Endothelial cell of umbilical vein (primary cell): ENCODE measurements around the gene SIPA1L3. TPM values are rescaled to one million over a fixed set of nuclear protein-coding genes. Genes with fewer than 3 reads are reported as not detected.

ENCODE experiments used
- BruUV-seq: library from RNA; stranded (reverse); fragments of 400-500 nt; replicated peaks from 2 replicates; lab custom pipeline; 2021; lab: Mats Ljungman, UMichigan
- CTCF ChIA-PET: fragments of 300-600, 350-600 bp; sonication (Branson Sonifier 250); formaldehyde crosslinking; loops from one replicate; lab custom pipeline; 2021; ENCODE audit warnings: antibody characterized with exemption, inconsistent platforms; lab: Charles Lee
- POLR2A ChIA-PET: fragments of 300-600, 350-600 bp; sonication (Branson Sonifier 250); formaldehyde crosslinking; loops from one replicate; lab custom pipeline; 2021; ENCODE audit warnings: antibody characterized with exemption, inconsistent platforms; lab: Charles Lee
- DNase-seq: peaks from one replicate; pipeline ENCODE4 v3.0.0-alpha.2; 2011; ENCODE audit warnings: low read depth, low spot score
- FAIRE-seq: peaks from 2 replicates; lab custom pipeline; 2011; peaks lifted over from hg19 to GRCh38; lab: Jason Lieb, UNC
- H2AFZ ChIP-seq: 2 replicates; pipeline ENCODE4 v1.6.0; 2012; ENCODE audit warnings: low read depth, low read length, control low read depth, inconsistent platforms
- H3K27ac ChIP-seq: 2 replicates; pipeline ENCODE4 v1.5.1; 2011; ENCODE audit warnings: low read depth, mild to moderate bottlenecking, control low read depth, low read length, moderate library complexity; ENCODE audit not compliant: insufficient read depth
- H3K27me3 ChIP-seq, 2 experiments: 2 replicates each; pipeline versions ENCODE4 v1.6.0 to v1.6.1; 2011; ENCODE audit warnings: low read length in 2 of 2, mixed read lengths in 1 of 2; ENCODE audit not compliant: control insufficient read depth in 2 of 2, insufficient read depth in 2 of 2
- H3K36me3 ChIP-seq, 2 experiments: 2 replicates in 1 of 2; 3 replicates in 1 of 2; pipeline ENCODE4 v1.5.1; 2011; ENCODE audit warnings: low read length in 2 of 2, mild to moderate bottlenecking in 1 of 2, moderate library complexity in 1 of 2; ENCODE audit not compliant: control insufficient read depth in 2 of 2, insufficient read depth in 2 of 2; ENCODE audit errors: extremely low read depth in 1 of 2
- H3K4me1 ChIP-seq: 3 replicates; pipeline ENCODE4 v1.5.1; 2011; ENCODE audit warnings: mild to moderate bottlenecking, low read length; ENCODE audit not compliant: control insufficient read depth, insufficient read depth; ENCODE audit errors: extremely low read depth
- H3K4me2 ChIP-seq: 2 replicates; pipeline ENCODE4 v1.6.1; 2011; ENCODE audit warnings: low read length, control low read depth, mixed read lengths; ENCODE audit not compliant: insufficient read depth
- H3K4me3 ChIP-seq, 3 experiments: fragments of 200-600 bp in 1 of 3; sonication (generic), shearing (Covaris generic) in 1 of 3; replicated peaks in 1 of 3; 2 replicates each; pipeline ENCODE4 v1.5.1; 2011 to 2016; ENCODE audit warnings: control low read depth in 3 of 3, low read length in 3 of 3, mild to moderate bottlenecking in 2 of 3, inconsistent platforms in 1 of 3, low read depth in 1 of 3, moderate library complexity in 1 of 3; ENCODE audit not compliant: insufficient read depth in 1 of 3
- H3K79me2 ChIP-seq: 2 replicates; pipeline ENCODE4 v1.6.0; 2012; ENCODE audit warnings: low read length, inconsistent platforms; ENCODE audit not compliant: control insufficient read depth, insufficient read depth
- H3K9ac ChIP-seq: replicated peaks from 2 replicates; pipeline ENCODE3; 2011; ENCODE audit warnings: low read length, control low read depth; ENCODE audit not compliant: insufficient read depth; ENCODE audit errors: extremely low read depth
- H3K9me1 ChIP-seq: replicated peaks from 3 replicates; pipeline ENCODE4 v1.6.0; 2011; ENCODE audit warnings: mild to moderate bottlenecking, low read length; ENCODE audit not compliant: control insufficient read depth, insufficient read depth; ENCODE audit errors: extremely low read depth
- H3K9me3 ChIP-seq: replicated peaks from 2 replicates; pipeline ENCODE4 v1.5.1; 2012; ENCODE audit warnings: low read length, inconsistent platforms; ENCODE audit not compliant: control insufficient read depth, insufficient read depth
- H4K20me1 ChIP-seq: replicated peaks from 2 replicates; pipeline ENCODE3; 2011; ENCODE audit warnings: mild to moderate bottlenecking, low read length; ENCODE audit not compliant: control insufficient read depth, insufficient read depth; ENCODE audit errors: extremely low read depth
- CTCF ChIP-seq, 2 donors: IDR thresholded peaks; 1 replicate in 1 of 2; 2 replicates in 1 of 2; pipeline ENCODE4 v1.5.1; 2011; ENCODE audit warnings: low read length in 2 of 2, mild to moderate bottlenecking in 2 of 2, moderate library complexity in 2 of 2, control low read depth in 1 of 2, inconsistent platforms in 1 of 2, low read depth in 1 of 2; ENCODE audit not compliant: insufficient read depth in 1 of 2; ENCODE audit errors: extremely low read depth in 1 of 2
- EZH2 ChIP-seq: IDR thresholded peaks from 2 replicates; pipeline ENCODE4 v1.6.1; 2012; ENCODE audit warnings: borderline replicate concordance, low read depth, mild to moderate bottlenecking, moderate library complexity, low read length, inconsistent platforms; ENCODE audit not compliant: severe bottlenecking
- FOS ChIP-seq: IDR thresholded peaks from 2 replicates; pipeline ENCODE4 v1.6.1; 2011; ENCODE audit warnings: mild to moderate bottlenecking, low read length, moderate library complexity, borderline replicate concordance; ENCODE audit not compliant: insufficient read depth
- GATA2 ChIP-seq: IDR thresholded peaks from 2 replicates; pipeline ENCODE4 v1.7.0; 2011; ENCODE audit warnings: low read depth, mild to moderate bottlenecking, moderate library complexity, mixed read lengths, low read length; ENCODE audit not compliant: insufficient read length, insufficient read depth
- JUN ChIP-seq: IDR thresholded peaks from 2 replicates; pipeline ENCODE4 v1.6.1; 2011; ENCODE audit warnings: borderline replicate concordance, low read depth; ENCODE audit not compliant: insufficient read length, insufficient read depth
- MAX ChIP-seq: IDR thresholded peaks from 2 replicates; pipeline ENCODE4 v1.6.1; 2011; ENCODE audit not compliant: insufficient read depth, insufficient read length
- MYC ChIP-seq: IDR thresholded peaks from one replicate; pipeline ENCODE4 v1.6.1; 2011; ENCODE audit warnings: mild to moderate bottlenecking, low read depth, low read length
- POLR2A ChIP-seq: IDR thresholded peaks from 2 replicates; pipeline ENCODE4 v1.6.1; 2012; ENCODE audit warnings: low read depth, mild to moderate bottlenecking, control low read depth, low read length
- POLR2AphosphoS5 ChIP-seq: IDR thresholded peaks from 2 replicates; pipeline ENCODE4 v1.6.1; 2012; ENCODE audit warnings: low read depth, mild to moderate bottlenecking, control low read depth, low read length, moderate library complexity; ENCODE audit not compliant: insufficient read depth
- dilution Hi-C: fragments of 300-500 bp; cut with MboI; formaldehyde crosslinking; loops from one replicate; pipeline ENCODE4 v1.15.0; 2019; ENCODE audit warnings: low sequenced_read_pairs; ENCODE audit not compliant: extremely low pct_ligation_motif_present
- intact Hi-C: fragments of 100-400 bp; cut with micrococcal nuclease; formaldehyde crosslinking; loops from one replicate; pipeline ENCODE4 v1.10.0; 2022
- polyA plus RNA-seq, 4 experiments: library from polyadenylated mRNA; depleted of rRNA in 3 of 4; stranded (reverse) in 3 of 4; unstranded in 1 of 4; fragments of >200 nt; gene quantifications; 2 replicates each; pipeline versions ENCODE4 v1.2.1 to v1.2.3, GENCODE V29; 2011 to 2012; ENCODE audit warnings: missing spikeins in 1 of 4
- total RNA-seq: library from RNA; stranded (reverse); gene quantifications from 2 replicates; pipeline ENCODE4 v1.2.3, GENCODE V29; 2021

SIPA1L3 gene
- total and polyA plus RNA-seq, 2 donors (not counting 3 experiments of a cell fraction or from before 2014, with no cell fraction given) = 14.2 to 47.2 TPM

- Histone ChIP-seq H3K27me3 (no peaks in the 10 kb centered on the region), H3K79me2 (peaks cover 46% of the 10 kb centered on the region), H2AFZ (no peak overlapping the region), H3K9me1 (no peaks in the 10 kb centered on the region), H3K4me1 (no peaks in the 10 kb centered on the region), H3K36me3 (no peaks in the 10 kb centered on the region), H3K9me3 (no peaks in the 10 kb centered on the region), H3K4me2 (no peak overlapping the region), H3K27ac (no peak overlapping the region), H3K9ac (no peak overlapping the region), H4K20me1 (no peaks in the 10 kb centered on the region), H3K4me3 (no peak overlapping the region)
- ChIA-PET POLR2A (no interaction called here), CTCF (no interaction called here)
- intact Hi-C loops (no loop called here), dilution Hi-C loops (no loop called here)
- TF ChIP-seq MAX = no peak
- TF ChIP-seq POLR2AphosphoS5 = no peak
- TF ChIP-seq CTCF (IDR thresholded peaks at IDR 0.05; ENCODE audit: extremely low read depth in 1 of 2, insufficient read depth in 1 of 2, low read depth in 1 of 2, low read length in 2 of 2) = no peak
- TF ChIP-seq JUN = no peak
- no peak for TF ChIP-seq MYC
- TF ChIP-seq GATA2 = no peak
- no peak for TF ChIP-seq POLR2A
- TF ChIP-seq FOS = no peak
- TF ChIP-seq EZH2 = no peak
- FAIRE-seq (no peak), DNase-seq (no peak)
- BruUV-seq = no TSS peak
Observed at GRCh38 chr19:37948362-37948761, 41.4 kb downstream of the SIPA1L3 start.
